WERI-Rb-1 (cell line): ENCODE data around the gene SGSM2.

ENCODE experiments used
- DNase-seq: peaks from one replicate; pipeline ENCODE4 v3.0.0-alpha.2; 2020
- H3K27ac ChIP-seq: fragments of 250-450 bp; sonication (Bioruptor Pico); 2 replicates; pipeline ENCODE4 v1.5.1; 2020; ENCODE audit warnings: mild to moderate bottlenecking, moderate library complexity
- H3K27me3 ChIP-seq: fragments of 250-450 bp; sonication (Bioruptor Pico); 2 replicates; pipeline ENCODE4 v1.5.1; 2021; ENCODE audit warnings: mild to moderate bottlenecking, low read depth, moderate library complexity; ENCODE audit not compliant: insufficient read depth, severe bottlenecking
- H3K36me3 ChIP-seq: fragments of 250-450 bp; sonication (Bioruptor Pico); 2 replicates; pipeline ENCODE4 v1.5.1; 2020; ENCODE audit warnings: mild to moderate bottlenecking, moderate library complexity
- H3K4me3 ChIP-seq: 2 replicates; pipeline ENCODE4 v1.5.1; 2011; ENCODE audit warnings: low read depth, mild to moderate bottlenecking, control low read depth, low read length
- H3K9me3 ChIP-seq: fragments of 250-450 bp; sonication (Bioruptor Pico); 2 replicates; pipeline ENCODE4 v1.5.1; 2021; ENCODE audit warnings: mild to moderate bottlenecking, moderate library complexity; ENCODE audit not compliant: severe bottlenecking
- TF ChIP-seq, protein P1 (sequence below): IDR thresholded peaks from 2 replicates; pipeline ENCODE4 v1.5.1; 2011; ENCODE audit warnings: low read depth, mild to moderate bottlenecking, control low read depth, inconsistent platforms, low read length

SGSM2 gene

DNA sequence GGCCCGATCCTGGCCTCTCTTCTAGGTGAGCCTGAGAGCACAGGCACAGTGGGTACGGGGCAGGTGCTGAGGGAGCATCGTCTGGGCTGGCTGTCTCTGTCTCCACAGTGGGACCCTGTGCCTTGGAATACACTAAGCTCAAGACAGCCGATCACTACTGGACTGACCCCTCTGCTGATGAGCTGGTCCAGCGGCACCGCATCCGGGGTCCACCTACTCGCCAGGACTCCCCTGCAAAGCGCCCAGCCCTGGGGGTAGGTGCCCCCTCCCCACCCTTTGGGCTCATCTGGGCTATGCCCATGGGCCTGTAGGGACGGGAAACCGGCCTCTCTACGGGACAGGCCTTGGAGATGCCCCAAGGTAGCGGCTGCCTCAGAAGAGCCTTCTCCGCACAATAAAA, 25.6 kb downstream of the SGSM2 start:
- Histone ChIP-seq H3K4me3 (no peak overlapping the region), H3K27me3 (no peaks in the 10 kb centered on the region), H3K9me3 (no peaks in the 10 kb centered on the region), H3K27ac (no peak overlapping the region), H3K36me3 (peaks cover 44% of the 10 kb centered on the region)
- TF ChIP-seq, protein P1, sequence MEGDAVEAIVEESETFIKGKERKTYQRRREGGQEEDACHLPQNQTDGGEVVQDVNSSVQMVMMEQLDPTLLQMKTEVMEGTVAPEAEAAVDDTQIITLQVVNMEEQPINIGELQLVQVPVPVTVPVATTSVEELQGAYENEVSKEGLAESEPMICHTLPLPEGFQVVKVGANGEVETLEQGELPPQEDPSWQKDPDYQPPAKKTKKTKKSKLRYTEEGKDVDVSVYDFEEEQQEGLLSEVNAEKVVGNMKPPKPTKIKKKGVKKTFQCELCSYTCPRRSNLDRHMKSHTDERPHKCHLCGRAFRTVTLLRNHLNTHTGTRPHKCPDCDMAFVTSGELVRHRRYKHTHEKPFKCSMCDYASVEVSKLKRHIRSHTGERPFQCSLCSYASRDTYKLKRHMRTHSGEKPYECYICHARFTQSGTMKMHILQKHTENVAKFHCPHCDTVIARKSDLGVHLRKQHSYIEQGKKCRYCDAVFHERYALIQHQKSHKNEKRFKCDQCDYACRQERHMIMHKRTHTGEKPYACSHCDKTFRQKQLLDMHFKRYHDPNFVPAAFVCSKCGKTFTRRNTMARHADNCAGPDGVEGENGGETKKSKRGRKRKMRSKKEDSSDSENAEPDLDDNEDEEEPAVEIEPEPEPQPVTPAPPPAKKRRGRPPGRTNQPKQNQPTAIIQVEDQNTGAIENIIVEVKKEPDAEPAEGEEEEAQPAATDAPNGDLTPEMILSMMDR: no peak
- no peak for DNase-seq

DNA sequence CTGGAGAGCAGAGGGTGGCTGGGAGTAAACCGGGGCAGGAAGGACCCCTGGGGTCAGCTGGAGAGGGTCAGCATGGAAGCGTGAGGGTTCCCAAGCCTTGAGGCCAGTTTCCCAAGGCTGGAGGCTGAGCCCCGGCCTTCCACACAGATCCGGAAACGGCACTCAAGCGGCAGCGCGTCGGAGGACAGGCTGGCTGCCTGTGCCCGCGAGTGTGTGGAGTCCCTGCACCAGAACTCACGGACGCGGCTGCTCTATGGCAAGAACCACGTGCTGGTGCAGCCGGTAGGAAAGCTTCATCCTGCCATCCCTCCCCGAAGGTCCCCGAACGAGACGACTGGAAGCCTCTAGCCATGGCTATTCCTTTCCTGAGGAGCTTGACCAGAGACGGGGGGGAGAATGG, 26.0 kb downstream of the SGSM2 start:
- TF ChIP-seq, protein P1: no peak
- H3K4me3 ChIP-seq: no peak overlapping the region
- DNase-seq: no peak
- H3K27ac ChIP-seq: no peak overlapping the region
- H3K27me3 ChIP-seq: no peaks in the 10 kb centered on the region
- no peaks in the 10 kb centered on the region for H3K9me3 ChIP-seq
- H3K36me3 ChIP-seq: peaks cover 44% of the 10 kb centered on the region

DNA sequence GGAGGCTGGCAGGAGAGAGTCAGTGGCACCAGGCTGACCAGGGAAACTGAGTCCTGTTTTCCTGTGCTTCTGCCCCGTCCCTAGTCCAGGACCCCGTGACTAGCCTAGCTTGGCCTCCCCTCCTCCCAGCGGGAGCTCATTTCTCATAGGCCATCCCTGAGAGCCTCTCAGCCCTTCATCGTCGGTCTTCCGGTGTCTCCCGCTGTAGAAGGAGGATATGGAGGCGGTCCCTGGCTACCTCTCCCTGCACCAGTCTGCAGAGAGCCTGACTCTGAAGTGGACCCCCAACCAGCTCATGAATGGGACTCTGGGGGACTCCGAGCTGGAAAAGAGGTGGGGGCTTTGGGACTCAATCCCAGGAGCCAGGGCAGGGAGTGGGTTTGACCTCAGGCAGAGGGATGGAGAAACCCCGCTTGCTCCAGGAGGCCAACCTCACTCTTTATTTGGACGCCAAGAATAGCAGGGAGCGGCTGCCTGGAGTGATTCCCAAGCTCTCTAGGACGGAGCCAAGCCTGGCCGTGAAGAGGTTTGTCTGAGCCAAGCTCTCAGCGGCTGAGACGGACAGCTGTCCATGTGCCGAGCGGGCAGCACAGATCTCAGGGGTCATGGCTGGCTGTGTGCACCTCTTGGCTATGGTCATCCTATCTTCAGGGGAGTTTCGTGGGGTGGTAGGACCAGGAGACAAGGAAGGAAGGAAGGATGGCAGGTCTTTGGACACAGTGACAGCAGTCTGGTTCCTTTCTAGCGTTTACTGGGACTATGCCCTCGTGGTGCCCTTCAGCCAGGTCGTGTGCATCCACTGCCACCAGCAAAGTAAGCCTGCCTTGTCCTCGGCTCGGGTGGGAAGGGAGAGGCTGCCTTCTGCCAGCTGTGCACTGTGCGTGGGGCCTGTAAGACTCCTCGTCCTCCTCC, 26.8 kb downstream of the SGSM2 start:
- Histone ChIP-seq H3K27me3 (no peaks in the 10 kb centered on the region), H3K27ac (no peak overlapping the region), H3K9me3 (no peaks in the 10 kb centered on the region), H3K4me3 (no peak overlapping the region), H3K36me3 (peaks cover 44% of the 10 kb centered on the region)
- no peak for DNase-seq
- TF ChIP-seq, protein P1: no peak

DNA sequence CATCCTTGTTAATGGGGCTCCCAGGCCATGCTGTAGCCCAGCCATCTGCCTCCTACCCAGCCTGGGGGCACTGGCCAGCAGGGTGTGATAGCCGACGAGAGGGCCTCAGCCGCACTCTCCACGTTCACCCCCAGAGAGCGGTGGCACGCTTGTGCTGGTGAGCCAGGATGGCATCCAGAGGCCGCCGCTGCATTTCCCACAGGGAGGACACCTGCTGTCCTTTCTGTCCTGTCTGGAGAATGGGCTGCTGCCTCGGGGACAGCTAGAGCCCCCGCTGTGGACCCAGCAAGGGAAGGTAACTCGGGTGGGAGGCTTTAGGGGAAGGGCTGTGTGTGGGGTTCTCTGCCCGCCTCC, 27.4 kb downstream of the SGSM2 start:
- TF ChIP-seq, protein P1: no peak
- Histone ChIP-seq H3K27me3 (no peaks in the 10 kb centered on the region), H3K9me3 (no peaks in the 10 kb centered on the region), H3K4me3 (no peak overlapping the region), H3K36me3 (peaks cover 44% of the 10 kb centered on the region), H3K27ac (no peak overlapping the region)
- DNase-seq: no peak

DNA sequence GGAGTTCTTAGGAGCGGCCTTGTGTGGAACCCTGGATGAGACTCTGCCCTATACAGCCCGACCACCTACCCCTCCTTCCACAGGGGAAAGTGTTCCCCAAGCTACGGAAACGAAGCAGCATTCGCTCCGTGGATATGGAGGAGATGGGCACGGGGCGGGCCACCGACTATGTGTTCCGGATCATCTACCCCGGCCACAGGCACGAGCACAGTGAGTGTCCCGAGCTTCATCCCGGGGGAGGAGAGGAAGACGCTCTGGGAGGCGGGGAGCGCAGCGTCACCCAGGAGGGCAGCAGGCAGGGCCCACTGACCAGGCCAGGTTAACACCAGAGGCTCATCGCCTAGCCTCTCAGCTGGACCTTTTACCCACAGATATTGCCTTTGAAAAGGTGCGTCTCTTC, 27.8 kb downstream of the SGSM2 start:
- no peaks in the 10 kb centered on the region for H3K27me3 ChIP-seq

More for the DNA sequence above, 27.8 kb downstream of the SGSM2 start:
- no peak overlapping the region for H3K27ac ChIP-seq
- peaks cover 44% of the 10 kb centered on the region for H3K36me3 ChIP-seq
- TF ChIP-seq, protein P1: no peak
- no peaks in the 10 kb centered on the region for H3K9me3 ChIP-seq
- no peak for DNase-seq
- H3K4me3 ChIP-seq: no peak overlapping the region
